ENCODE data around the gene NR5A2.

GRCh38 chr1:200211157-200211556 is 183.6 kb downstream of the NR5A2 start:
- TF ChIP-seq CTCF (IDR thresholded peaks at IDR 0.05; ENCODE audit: low read depth, low read length) (no peak), POLR2A (IDR thresholded peaks at IDR 0.05; ENCODE audit: extremely low read depth, insufficient read length) (no peak)

Measured in NB4 (cell line).